ENCODE measurements around the gene ASMT.
"Not testable (repeated sequence)": the region's sequence is repeated elsewhere in the genome, so short reads cannot be mapped to it uniquely, and the experiment has no call there.

The ASMT gene

DNA sequence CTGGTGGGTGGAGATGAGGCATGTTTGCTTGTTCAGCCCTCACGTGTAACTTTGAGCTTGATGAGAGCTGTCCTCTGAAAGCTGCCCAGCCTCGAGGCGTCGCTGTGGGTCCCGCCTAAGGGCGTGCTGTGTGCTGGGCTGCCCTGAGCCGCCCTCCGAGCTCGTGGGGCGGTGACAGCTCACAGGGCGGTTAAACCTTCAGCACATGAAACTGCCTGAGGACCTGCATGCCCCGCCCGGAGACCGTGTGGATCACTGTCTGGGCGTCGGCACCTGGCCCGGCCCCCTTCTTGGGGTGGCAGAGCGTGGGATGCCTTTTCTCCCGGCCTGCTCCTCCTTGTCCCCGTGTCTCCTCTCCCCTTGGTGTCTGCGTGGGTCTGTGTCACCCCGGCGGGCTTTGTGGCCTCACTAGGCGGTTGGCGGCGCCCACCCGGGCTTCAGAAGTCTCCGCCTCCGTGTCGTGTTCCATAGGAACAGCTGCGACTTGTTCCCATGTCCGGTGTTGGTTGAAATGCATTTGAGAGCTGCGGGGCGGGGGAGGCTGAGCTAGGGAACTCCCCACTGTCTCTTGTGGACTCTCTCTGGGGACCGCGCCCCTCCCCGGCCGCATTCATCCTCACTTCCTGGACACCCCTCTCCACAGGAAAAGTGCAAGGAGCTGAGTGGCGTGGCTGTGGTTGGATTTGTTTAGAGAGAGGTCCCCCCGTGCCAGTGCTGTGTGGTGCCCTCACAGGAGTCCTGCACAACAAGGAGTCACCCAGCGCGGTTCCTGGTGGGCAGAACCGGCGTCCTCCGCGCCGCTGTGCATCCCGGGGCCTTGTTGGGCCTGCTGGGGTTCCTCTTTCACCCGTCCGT lies 16.6 kb upstream of the ASMT start:
- DNase-seq = no peak

DNA sequence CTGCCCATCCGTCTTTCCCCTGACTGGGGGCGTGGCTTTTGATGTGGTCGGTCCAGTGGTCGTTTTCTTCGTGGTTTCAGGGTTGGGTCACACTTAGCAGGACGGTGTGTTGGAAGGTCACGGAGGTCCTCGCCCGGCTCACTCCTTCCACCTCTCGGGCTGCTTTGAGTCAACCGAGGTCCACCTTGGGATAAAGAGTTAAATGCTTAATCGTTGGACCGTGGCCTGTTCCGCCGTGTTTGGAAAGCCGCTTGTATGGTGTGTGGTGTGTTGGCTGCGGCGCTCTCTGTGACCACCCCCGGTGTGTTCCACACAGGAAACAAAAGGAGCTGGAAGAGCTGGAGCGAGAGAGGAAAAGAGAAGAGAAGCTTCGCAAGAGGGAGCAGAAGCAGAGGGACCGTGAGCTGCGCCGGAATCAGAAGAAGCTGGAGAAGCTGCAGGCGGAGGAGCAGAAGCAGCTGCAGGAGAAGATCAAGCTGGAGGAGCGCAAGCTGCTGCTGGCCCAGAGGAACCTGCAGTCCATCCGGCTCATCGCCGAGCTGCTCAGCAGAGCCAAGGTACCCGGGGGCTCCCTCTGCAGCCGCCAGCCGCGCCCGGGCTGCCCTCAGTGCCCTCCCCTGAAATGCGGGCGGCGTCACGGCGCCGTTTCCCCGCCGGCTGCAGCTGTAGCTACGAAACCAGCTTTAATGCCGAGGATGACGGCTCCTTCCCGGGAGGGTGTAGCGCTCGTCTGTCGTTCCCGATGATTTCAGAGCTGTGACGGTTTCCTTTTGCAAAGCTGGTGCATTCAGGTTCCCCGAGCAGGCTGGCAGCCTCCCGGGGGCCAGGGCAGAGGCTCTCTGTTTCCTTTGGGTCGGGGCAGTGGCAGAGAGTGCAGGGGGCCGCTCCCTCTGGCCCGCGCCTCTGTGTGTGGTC lies 15.7 kb upstream of the ASMT start:
- DNase-seq = no peak

DNA sequence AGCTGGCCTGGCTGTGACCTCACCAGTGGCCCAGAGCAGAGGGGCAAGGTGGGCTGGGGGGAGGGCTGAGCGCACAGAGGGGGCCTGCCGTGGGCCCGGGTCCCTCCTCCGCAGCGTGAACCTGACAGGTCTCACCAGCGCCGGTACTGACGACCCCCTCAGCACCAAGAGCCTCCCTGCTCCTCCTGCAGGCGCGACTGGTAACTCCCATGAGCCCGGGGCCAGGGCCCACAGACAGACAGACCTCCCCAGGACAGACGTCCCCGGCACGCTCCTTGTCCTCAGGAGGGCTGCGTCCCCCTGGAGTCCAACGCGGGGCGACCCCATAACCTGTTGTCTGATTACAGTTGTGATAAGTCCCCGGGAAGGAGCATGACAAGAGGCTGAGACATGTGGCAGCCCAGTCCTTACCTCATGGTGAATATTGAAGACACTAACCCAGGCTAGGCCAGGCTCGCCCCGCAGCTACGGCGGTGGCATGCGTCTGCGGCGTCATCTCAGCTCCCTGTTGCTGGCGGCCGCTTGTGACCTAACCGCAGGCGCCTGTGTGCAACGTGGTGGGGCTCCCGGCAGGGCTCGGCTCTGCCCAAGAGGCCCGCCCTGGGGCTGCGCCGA lies 15.0 kb upstream of the ASMT start:
- no peak for DNase-seq

DNA sequence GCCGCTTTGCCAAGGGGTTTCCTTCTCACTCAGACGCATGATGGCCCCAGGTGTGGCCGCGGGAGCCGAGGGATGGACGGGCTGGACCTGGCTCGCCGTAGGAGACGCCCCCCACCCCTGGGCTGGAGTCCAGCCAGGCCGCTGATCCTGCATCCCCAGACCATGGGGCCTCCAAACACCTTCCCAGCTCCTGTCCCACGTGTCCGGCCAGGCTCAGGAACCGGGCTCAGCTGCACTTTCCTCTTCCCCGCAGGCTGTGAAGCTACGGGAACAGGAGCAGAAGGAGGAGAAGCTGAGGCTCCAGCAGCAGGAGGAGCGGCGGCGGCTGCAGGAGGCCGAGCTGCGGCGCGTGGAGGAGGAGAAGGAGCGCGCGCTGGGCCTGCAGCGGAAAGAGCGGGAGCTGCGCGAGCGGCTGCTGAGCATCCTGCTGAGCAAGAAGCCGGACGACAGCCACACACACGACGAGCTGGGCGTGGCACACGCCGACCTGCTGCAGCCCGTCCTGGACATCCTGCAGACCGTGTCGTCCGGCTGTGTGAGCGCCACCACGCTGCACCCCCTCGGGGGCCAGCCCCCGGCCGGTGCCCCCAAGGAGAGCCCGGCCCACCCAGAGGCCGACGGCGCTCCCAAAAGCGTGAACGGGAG lies 14.3 kb upstream of the ASMT start:
- DNase-seq = no peak

DNA sequence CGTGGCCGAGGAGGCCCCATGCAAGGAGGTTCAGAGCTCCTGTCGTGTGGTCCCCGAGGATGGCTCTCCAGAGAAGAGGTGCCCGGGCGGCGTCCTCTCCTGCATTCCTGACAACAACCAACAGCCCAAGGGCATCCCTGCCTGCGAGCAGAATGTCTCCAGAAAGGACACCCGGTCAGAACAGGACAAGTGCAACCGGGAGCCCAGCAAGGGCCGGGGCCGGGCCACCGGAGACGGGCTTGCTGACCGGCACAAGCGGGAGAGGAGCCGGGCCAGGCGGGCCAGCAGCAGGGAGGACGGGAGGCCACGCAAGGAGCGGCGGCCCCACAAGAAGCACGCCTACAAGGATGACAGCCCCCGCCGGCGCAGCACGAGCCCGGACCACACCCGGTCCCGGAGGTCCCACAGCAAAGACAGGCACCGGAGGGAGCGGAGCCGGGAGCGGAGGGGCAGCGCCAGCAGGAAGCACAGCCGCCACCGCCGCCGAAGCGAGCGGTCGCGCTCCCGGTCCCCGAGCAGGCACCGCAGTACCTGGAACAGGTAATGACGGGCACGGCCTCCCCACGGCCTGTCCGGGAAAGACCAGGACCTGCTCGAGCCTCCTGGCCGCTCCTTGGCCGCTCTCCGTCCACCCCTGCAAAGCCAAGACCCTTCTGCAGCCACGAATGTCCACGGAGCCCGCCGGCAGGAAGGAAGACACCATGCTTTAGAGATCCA lies 13.7 kb upstream of the ASMT start:
- no peak for DNase-seq

DNA sequence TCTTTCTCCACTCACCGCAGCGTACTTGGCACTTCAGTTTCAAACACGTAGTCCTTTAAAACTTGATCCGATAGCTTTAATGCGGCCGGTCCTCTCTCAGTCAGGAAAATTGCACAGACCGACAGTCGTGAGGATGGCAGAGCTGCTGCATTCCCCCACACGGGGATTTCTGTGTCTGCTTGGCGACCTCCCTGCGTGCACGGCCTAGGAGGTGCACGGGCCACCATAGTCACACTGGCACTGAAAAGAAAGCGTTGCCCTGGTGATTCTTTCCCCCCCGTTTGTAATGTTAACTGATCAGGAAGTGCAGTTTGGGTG lies 13.1 kb upstream of the ASMT start:
- DNase-seq = no peak

DNA sequence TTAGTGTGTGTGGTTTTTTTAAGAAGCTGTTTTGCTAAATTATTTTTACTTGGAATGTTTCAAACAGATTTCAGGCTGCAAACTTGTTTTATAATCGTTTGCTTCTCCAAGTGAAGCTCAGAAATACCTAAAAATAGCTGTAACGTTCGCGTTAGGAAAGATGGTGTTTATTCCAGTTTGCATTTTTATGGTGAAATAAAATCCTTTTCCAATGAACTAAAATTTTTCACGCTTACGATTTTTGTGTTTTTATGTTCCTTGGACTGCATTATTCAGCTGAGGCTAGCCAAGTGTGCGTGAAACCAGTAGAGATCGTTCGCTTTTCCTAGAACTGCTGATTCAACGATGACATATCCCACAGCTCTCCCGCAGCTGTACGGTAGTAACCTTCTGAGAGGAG lies 12.6 kb upstream of the ASMT start:
- no peak for DNase-seq

DNA sequence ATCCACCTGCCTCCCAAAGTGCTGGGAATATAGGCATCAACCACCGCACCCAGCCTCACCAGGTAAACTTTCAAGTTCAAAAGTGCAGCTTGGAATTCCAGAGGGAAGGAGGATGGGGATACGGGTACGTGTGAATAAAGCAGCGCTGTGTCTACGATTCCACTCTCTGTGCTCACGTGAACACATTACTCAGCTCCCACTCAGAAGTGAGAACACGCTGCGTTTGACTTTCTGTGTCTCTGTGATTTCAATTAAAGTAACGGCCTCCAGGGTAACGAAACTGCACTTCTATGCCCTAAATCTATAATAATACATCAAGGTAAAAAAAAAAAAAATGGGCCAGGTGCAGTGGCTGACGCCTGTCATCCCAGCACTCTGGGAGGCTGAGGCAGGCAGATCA lies 8.4 kb upstream of the ASMT start:
- no peak for DNase-seq

DNA sequence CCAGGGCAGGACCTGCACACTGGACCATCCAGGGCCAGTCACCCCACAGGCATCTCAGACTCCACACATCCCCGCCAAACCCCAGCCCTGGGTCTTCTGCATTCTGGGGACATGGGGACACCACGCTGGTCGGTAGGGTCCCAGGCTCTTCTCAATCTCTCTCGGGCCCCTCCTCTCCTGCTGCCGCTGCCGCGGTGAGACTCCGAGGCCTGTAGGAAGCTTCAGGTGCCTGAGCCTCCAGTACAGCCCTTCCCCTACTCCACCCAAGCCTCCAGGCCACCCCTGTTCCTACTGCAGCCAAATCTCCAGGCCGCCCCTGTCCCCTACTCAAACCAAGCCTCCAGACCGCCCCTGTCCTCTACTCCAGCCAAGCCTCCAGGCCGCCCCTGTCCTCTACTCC lies 5.5 kb upstream of the ASMT start:
- no peak for DNase-seq

DNA sequence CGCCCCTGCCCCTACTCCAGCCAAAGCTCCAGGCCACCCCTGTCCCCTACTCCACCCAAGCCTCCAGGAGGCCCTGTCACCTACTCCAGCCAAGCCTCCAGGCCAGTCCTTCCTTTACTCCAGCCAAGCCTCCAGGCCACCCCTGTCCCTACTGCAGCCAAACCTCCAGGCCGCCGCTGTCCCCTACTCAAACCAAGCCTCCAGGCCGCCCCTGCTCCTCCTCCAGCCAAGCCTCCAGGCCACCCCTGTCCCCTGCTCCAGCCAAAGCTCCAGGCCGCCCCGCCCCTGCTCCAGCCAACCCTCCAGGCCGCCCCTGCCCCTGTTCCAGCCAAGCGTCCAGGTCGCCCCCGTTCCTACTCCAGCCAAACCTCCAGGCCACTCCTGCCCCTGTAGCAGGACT lies 5.1 kb upstream of the ASMT start:
- no peak for DNase-seq

DNA sequence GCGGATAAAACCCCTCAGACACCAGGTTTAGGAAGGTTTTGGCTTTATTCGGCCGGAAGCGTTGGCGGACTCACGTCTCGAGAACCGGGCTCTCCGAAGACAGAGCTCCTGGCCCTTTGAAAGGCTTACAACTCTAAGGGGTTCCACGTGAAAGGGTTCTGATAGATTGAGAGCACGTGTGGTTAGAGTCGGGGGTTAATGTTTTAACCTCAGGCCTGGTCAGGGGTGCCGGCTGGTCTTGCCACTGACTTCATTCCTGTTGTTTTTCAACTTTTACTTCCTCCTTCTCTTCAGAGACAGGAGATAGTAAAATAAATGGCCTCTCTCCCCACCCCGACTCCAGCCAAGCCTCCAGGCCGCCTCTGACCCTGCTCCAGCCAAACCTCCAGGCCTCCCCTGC lies 4.7 kb upstream of the ASMT start:
- no peak for DNase-seq

DNA sequence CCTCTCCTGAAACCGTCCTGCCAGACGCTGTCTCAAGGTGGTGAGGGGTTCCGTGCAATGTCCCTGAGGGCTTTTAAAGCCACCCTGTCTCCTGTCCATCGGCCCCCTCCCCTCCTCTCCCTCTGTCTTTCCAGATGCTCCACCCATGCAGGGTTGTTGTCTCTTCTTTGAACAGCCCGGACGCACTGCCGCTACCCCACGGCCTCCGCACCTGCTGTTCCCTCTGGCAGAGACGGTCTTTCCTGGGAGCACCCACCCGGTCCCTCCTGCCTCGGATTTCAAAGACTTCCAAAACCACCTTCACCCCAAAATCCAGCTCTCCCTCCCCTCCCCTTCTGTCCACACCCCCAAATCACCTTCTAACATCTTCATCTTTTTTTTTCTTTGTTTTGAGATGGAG lies 4.1 kb upstream of the ASMT start:
- DNase-seq = no peak

DNA sequence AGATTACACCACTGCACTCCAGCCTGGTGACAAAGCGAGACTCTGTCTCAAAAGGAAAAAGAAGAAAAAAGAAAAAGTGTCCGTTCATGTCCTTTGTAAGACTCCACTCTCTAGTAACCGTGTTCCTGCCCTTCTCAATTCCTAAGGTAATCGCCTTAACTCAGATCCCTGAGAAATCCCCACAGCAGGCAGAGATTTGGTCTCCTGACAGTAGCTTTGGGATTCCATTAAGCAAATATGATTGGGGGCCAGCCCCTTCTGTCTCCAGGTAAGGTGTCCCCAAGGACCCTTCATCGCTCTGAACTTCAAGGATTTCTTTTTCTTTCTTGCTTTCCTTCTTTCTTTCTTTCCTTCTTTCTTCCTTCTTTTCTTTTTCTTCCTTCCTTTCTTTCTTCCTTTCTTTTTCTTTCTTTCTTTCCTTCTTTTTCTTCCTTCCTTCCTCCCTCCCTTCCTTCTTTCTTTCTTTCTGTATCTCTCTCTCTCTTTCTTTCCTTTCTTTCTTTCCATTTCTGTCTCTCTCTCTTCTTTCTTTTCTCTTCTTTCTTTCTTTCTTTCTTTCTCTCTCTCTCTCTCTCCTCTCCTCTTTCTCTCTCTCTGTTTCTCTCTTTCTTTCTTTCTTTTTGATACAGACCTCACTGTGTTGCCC lies 2.1 kb upstream of the ASMT start:
- no peak for DNase-seq

DNA sequence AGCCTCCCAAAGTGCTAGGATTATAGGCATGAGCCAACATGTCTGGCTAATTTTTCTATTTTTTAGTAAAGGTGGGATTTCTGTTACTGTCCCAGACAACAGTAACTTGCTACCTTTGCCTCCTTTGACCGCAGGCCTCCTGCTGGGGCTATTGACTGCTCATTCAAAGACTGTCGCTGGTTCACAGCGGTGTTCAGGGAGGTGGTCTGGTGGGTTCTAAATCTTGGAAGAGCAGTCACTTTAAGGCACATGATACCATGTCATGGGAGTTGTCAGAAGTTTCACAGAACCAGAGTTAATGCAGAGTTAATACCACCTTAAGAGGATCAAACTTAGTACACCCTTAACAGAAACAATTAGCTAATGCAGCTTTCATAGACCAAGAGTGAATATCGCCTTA lies 3.8 kb downstream of the ASMT start:
- no peak for DNase-seq

DNA sequence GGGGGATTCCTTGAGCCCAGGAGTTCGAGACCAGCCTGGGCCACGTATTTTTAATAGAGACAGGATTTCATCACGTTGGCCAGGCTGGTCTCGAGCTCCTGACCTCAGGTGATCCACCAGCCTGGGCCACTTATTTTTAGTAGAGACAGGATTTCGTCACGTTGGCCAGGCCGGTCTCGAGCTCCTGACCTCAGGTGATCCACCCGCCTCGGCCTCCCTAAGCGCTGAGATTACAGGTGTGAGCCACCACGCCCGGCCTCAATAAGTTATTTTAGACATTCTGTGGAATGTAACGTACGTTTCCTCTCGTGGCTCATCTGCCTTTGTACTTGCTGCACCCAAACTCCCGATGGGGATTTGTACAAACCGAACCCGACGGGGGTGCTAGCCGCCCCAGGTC lies 8.8 kb downstream of the ASMT start:
- DNase-seq = no peak

DNA sequence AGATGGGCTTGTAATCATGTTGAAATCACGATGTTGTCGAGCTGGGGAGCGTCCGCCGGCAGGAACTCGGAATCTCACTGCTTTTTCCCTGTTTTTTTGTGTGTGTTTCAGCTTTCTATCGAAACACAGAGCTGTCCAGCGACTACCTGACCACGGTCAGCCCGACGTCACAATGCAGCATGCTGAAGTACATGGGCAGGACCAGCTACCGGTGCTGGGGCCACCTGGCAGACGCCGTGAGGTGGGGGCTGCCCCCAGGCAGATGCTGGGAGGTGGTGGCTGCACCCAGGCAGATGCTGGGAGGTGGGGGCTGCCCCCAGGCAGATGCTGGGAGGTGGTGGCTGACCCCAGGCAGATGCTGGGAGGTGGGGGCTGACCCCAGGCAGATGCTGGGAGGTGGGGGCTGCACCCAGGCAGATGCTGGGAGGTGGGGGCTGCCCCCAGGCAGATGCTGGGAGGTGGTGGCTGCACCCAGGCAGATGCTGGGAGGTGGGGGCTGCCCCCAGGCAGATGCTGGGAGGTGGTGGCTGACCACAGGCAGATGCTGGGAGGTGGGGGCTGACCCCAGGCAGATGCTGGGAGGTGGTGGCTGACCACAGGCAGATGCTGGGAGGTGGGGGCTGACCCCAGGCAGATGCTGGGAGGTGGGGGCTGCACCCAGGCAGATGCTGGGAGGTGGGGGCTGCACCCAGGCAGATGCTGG lies 9.4 kb downstream of the ASMT start:
- not testable (repeated sequence) for DNase-seq

DNA sequence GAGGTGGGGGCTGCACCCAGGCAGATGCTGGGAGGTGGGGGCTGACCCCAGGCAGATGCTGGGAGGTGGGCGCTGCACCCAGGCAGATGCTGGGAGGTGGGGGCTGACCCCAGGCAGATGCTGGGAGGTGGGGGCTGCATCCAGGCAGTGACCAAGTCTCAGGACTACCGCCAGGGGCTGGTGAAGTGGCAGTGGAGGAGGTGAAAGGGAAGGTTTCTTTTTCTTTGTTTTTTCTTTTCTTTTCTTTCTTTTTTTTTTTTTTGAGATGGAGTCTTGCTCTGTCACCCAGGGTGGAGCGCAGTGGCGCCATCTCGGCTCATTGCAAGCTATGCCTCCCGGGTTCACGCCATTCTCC lies 10.0 kb downstream of the ASMT start:
- DNase-seq = not testable (repeated sequence)

DNA sequence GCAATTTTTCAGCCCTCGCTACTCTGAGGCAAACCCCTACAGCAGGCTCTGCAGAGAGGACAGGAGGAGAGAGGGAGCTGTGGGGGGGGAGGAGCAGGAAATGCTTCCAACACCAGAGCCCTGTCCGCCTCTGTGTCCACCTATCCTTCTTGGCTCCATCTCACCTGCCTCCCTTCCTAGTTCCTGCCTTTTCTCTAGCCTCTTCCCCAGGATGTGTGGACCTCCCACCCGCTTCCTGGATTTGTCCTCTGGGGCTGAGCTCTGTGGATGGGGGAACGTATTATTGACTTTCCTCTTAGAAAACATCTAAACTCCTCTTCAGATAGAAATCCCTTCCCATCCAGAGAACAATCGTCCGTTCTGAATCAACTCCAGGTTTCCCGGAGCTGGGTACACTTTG lies 14.4 kb downstream of the ASMT start:
- DNase-seq = no peak

DNA sequence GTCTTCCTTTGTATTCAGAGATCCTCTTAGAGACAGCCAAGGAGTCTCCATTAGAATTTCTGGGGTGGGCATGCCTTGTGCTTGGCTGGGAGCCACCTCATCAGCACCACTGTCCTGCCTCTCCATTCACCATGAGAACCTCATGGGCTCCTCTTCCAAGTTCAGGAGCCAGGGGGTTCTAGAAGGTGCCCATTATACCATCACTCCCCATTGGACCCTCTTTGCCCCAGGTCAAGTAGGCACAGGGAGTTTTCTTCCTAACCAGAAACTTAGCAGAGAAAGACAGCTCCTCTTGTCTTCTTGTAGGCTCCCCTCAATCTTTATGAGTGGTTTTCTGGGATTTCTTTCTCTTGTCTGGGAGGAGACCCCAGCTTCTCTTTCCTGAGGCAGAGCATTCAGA lies 31.1 kb downstream of the ASMT start:
- no peak for DNase-seq

DNA sequence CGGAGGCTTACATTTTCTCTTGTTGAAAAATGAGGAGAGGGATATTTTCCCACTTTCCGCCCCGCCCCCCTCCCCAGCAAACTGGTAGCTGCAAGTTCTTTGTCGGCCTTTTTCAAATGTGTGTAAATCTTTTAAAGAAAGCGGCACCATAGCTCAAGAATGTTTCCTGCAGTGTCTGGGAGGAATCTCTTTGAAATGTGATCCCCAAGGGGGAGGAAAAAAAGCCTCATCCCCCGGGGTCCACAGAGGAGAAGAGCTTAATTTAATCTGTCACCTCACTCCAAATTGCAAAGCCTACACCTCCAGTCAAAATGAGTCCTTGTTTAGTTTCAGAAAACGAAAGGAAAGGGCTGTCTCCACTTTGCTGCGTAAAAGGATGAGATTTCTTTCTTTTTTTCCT lies 34.8 kb downstream of the ASMT start:
- no peak for DNase-seq

DNA sequence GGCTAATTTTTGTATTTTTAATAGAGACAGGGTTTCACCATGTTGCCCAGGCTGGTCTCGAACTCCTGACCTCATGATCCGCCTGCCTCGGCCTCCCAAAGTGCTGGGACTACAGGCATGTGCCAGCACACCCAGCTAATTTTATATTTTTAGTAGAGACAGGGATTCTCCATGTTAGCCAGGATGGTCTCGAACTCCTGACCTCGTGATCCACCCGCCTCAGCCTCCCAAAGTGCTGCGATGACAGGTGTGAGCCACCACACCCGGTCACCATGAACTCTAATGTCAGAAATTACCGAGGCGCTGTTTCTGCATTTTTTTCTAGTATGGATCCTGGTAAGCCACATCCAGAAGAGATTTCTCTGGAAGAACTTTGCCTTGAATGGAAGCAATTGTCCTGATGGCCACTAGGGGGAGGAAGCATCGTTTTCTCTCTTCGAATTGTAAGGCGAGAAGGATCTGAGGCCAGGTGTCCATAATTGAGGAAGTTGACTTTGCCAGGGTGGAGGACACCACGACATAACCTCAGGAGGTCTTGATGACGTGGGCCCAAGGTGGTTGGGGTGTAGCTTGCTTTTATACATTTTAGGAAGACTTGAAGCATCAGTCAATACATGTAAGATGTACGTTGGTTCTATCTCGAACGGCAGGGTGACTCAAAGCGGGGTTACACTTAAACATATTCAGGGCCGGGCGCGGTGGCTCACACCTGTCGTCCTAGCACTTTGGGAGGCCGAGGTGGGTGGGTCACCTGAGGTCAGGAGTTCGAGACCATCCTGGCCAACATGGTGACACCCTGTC lies 37.4 kb downstream of the ASMT start:
- not testable (repeated sequence) for DNase-seq

Measured in NCI-H1694 (cell line).